Mesothelial cell of epicardium (in vitro differentiated cells): ENCODE measurements around the gene EFHD2. TPM values are rescaled to one million over a fixed set of nuclear protein-coding genes. Genes with fewer than 3 reads are reported as not detected.

Experiments used
- DNase-seq, 2 experiments: peaks; one replicate each; pipeline ENCODE4 v3.0.0; 2021; ENCODE audit warnings: low spot score in 2 of 2; ENCODE audit not compliant: unreplicated experiment in 2 of 2
- H3K27ac Mint-ChIP-seq: 2 replicates; pipeline ENCODE4 v1.8.0; 2021; ENCODE audit warnings: mixed read lengths
- H3K27me3 Mint-ChIP-seq: 2 replicates; pipeline ENCODE4 v1.8.0; 2021; ENCODE audit warnings: low read depth, mixed read lengths
- H3K36me3 Mint-ChIP-seq: 2 replicates; pipeline ENCODE4 v1.8.0; 2021; ENCODE audit warnings: mixed read lengths
- H3K4me1 Mint-ChIP-seq: 2 replicates; pipeline ENCODE4 v1.8.0; 2021; ENCODE audit warnings: mixed read lengths
- H3K4me3 Mint-ChIP-seq: 2 replicates; pipeline ENCODE4 v1.8.0; 2021; ENCODE audit warnings: mild to moderate bottlenecking, moderate library complexity, mixed read lengths
- H3K9me3 Mint-ChIP-seq: 2 replicates; pipeline ENCODE4 v1.8.0; 2021; ENCODE audit warnings: mixed read lengths
- total RNA-seq: library from RNA; stranded (reverse); gene quantifications from 3 replicates; pipeline ENCODE4 v1.2.1, GENCODE V29; 2021
- TF ChIP-seq, protein P1 (sequence below): fragments of 200-600 bp; sonication (generic); IDR thresholded peaks from one replicate; pipeline ENCODE4 v1.5.0; 2021; ENCODE audit warnings: antibody characterized with exemption; ENCODE audit not compliant: unreplicated experiment

The EFHD2 gene
- total RNA-seq, 1 donor from 2014 or later, result 16.2 TPM

GRCh38 chr1:15407580-15407979, 2.1 kb upstream of the EFHD2 start:
- Mint-ChIP-seq H3K36me3 (no peaks in the 10 kb centered on the region), H3K4me1 (peaks cover 27% of the 10 kb centered on the region), H3K27ac (no peak overlapping the region), H3K9me3 (no peaks in the 10 kb centered on the region), H3K27me3 (peaks cover 39% of the 10 kb centered on the region), H3K4me3 (no peak overlapping the region)
- no peak for DNase-seq
- TF ChIP-seq, protein P1, sequence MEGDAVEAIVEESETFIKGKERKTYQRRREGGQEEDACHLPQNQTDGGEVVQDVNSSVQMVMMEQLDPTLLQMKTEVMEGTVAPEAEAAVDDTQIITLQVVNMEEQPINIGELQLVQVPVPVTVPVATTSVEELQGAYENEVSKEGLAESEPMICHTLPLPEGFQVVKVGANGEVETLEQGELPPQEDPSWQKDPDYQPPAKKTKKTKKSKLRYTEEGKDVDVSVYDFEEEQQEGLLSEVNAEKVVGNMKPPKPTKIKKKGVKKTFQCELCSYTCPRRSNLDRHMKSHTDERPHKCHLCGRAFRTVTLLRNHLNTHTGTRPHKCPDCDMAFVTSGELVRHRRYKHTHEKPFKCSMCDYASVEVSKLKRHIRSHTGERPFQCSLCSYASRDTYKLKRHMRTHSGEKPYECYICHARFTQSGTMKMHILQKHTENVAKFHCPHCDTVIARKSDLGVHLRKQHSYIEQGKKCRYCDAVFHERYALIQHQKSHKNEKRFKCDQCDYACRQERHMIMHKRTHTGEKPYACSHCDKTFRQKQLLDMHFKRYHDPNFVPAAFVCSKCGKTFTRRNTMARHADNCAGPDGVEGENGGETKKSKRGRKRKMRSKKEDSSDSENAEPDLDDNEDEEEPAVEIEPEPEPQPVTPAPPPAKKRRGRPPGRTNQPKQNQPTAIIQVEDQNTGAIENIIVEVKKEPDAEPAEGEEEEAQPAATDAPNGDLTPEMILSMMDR, result no peak

DNA sequence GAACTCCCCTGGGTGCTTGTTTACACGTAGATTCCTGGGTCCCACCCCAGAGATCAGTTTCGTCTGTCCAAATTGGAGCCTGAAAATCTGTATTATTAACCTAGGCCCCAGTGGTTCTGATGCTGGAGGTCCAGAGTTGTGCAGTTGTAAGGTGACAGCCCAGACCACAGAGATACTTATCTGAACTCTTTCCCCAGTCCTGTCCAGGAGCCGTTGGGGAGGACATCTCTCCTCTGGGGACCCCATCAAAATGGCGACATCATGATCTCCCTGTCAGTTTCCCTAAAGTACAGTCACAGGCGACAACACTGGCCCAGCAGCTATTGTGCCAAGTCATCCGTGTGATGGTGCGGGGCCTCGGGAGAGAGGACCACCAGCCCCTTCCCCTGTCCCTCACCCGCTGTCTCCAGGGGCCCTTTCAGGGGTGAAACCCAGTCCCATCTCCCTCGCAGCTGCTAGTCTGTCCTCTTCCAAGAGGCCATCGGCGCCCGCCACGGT, 749 bp upstream of the EFHD2 start:
- peak overlapping the region; percentile 94 for H3K27ac Mint-ChIP-seq
- peaks cover 27% of the 10 kb centered on the region for H3K4me1 Mint-ChIP-seq
- TF ChIP-seq, protein P1, result no peak
- H3K4me3 Mint-ChIP-seq, result peak overlapping the region; percentile 76
- no peak for DNase-seq
- H3K9me3 Mint-ChIP-seq, result no peaks in the 10 kb centered on the region
- peaks cover 41% of the 10 kb centered on the region for H3K27me3 Mint-ChIP-seq
- no peaks in the 10 kb centered on the region for H3K36me3 Mint-ChIP-seq

DNA sequence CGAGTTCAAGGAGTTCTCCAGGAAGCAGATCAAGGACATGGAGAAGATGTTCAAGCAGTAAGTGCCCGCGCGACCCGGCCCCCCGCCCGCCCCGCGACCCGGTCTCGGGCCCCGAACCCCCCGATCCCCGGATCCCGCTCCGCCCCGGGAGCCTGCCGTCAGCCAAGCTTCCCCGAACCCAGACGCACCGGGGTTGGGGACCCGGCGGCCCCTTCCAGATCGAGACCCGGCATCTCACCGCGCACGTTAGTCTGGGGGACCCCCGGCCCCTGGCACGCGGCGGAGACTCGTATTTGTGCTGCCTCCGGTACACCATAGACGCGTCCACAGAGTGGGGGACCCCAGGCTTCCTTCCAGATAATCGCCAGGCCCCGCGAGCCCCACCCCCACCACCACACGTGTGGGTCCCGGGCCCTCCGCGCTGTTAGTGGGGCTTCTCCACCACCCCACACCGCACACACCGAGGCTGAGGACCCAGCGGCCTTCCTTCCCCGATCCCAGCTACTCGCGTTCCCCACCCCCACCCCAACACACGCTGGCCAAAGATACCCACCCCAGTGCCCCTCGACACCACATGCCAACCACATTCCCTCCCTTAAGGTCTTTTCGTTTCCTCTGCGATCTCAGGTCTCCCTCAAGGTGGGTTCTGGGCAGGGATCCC, 665 bp downstream of the EFHD2 start:
- no peak for DNase-seq
- peaks cover 27% of the 10 kb centered on the region for H3K4me1 Mint-ChIP-seq
- peaks cover 3% of the 10 kb centered on the region for H3K36me3 Mint-ChIP-seq
- TF ChIP-seq, protein P1, result no peak
- H3K27ac Mint-ChIP-seq, result peak overlapping the region; percentile 75
- peak overlapping the region; percentile 79 for H3K4me3 Mint-ChIP-seq
- H3K9me3 Mint-ChIP-seq, result no peaks in the 10 kb centered on the region
- H3K27me3 Mint-ChIP-seq, result peaks cover 39% of the 10 kb centered on the region

- Mint-ChIP-seq H3K9me3 (no peaks in the 10 kb centered on the region), H3K27ac (peak overlapping the region; percentile 75), H3K4me3 (peak overlapping the region; percentile 79), H3K4me1 (peaks cover 27% of the 10 kb centered on the region), H3K27me3 (peaks cover 39% of the 10 kb centered on the region), H3K36me3 (peaks cover 3% of the 10 kb centered on the region)
- no peak for DNase-seq
- TF ChIP-seq, protein P1, result no peak
Measured at GRCh38 chr1:15410884-15411245, 1.2 kb downstream of the EFHD2 start.

- DNase-seq, result no peak
- peaks cover 38% of the 10 kb centered on the region for H3K27me3 Mint-ChIP-seq
- H3K36me3 Mint-ChIP-seq, result peaks cover 3% of the 10 kb centered on the region
- TF ChIP-seq, protein P1, result no peak
- no peaks in the 10 kb centered on the region for H3K9me3 Mint-ChIP-seq
- H3K4me3 Mint-ChIP-seq, result peak overlapping the region; percentile 59
- H3K4me1 Mint-ChIP-seq, result peaks cover 27% of the 10 kb centered on the region
- no peak overlapping the region for H3K27ac Mint-ChIP-seq
Measured at GRCh38 chr1:15411593-15412137, 2.0 kb downstream of the EFHD2 start.
